ENCODE measurements around the gene GADD45G. TPM values are rescaled to one million over a fixed set of nuclear protein-coding genes. Genes with fewer than 3 reads are reported as not detected.
A peak's percentile ranks its signal among the peaks of the same experiment; 100 is the strongest.

The GADD45G gene
- polyA plus RNA-seq, 1 of the 3 experiments (the other 2 are of a cell fraction): 1.3 TPM

- no peak for TF ChIP-seq USF1 (IDR thresholded peaks at IDR 0.05; ENCODE audit: borderline replicate concordance, low read depth)
- TF ChIP-seq PBX3 (IDR thresholded peaks at IDR 0.05): no peak
- no peak; the same call in 1 of the 2 replicates for TF ChIP-seq GATA2 (CRISPR knock-in tag; IDR thresholded peaks at IDR 0.05)
- no peak for TF ChIP-seq FOSL2 (IDR thresholded peaks at IDR 0.05; ENCODE audit: borderline replicate concordance, low read depth)
- TF ChIP-seq NRF1 (IDR thresholded peaks at IDR 0.05; ENCODE audit: low read depth, low read length): no peak
- TF ChIP-seq NFIC (IDR thresholded peaks at IDR 0.05; ENCODE audit: borderline replicate concordance): no peak
- TF ChIP-seq USF2 (IDR thresholded peaks at IDR 0.05; ENCODE audit: borderline replicate concordance, low read depth, low read length): no peak
- no peak for TF ChIP-seq EZH2phosphoT487 (IDR thresholded peaks at IDR 0.05; ENCODE audit: borderline replicate concordance, low read depth)
Measured at GRCh38 chr9:89602978-89603766, 1.6 kb upstream of the GADD45G start (continued).

GRCh38 chr9:89603767-89604665 is 796 bp upstream of the GADD45G start:
- 1% methylated on average over 42 of the region's 64 CpGs for WGBS (ENCODE audit: low lambda C conversion rate)
- peaks cover 27% of the 10 kb centered on the region for H3F3A ChIP-seq (replicated peaks; ENCODE audit: insufficient read depth)
- CTCF ChIA-PET: interaction anchor here (0.6 to 17.1 kb wide), 109 partner anchors 8 to 1268 kb away, joined by 3 to 604 read pairs (median 4); no protein-coding TSS in a partner anchor

More at GRCh38 chr9:89603767-89604665, 796 bp upstream of the GADD45G start:
- no peaks in the 10 kb centered on the region for H3K9me3 ChIP-seq
- peak overlapping the region; percentile 47 to 61 for H3K4me3 ChIP-seq (ENCODE audit: low read depth in 2 of 2, low read length in 1 of 2)
- H3K4me2 ChIP-seq: peak overlapping the region; percentile 91
- H4K20me1 ChIP-seq (ENCODE audit: insufficient read depth): no peaks in the 10 kb centered on the region
- H3K27ac ChIP-seq (ENCODE audit: low read depth in 2 of 2, low read length in 1 of 2): peak overlapping the region in 1 of 2 experiments; percentile 93; a peak in 2 of 4 replicates
- POLR2A ChIA-PET: interaction anchor here (0.6 to 8.4 kb wide), 41 partner anchors 10 to 506 kb away, joined by 3 to 134 read pairs (median 4); no protein-coding TSS in a partner anchor
- H3K4me1 ChIP-seq (ENCODE audit: control insufficient read depth in 1 of 2, insufficient read depth in 2 of 2, low read depth in 1 of 2, low read length in 1 of 2): peaks cover 24 to 36% of the 10 kb centered on the region in 2 experiments
- TF ChIP-seq RAD21 (IDR thresholded peaks at IDR 0.05; ENCODE audit: low read length) (peak; percentile 75), RFX5 (IDR thresholded peaks at IDR 0.05; ENCODE audit: low read length) (peak; percentile 54; the same call in 1 of the 2 replicates), IRF3 (IDR thresholded peaks at IDR 0.05; ENCODE audit: low read depth, low read length) (no peak), CTCF (IDR thresholded peaks at IDR 0.05) (peak; percentile 44), MEF2A (IDR thresholded peaks at IDR 0.05; ENCODE audit: borderline replicate concordance, low read depth) (no peak), FOXJ3 (CRISPR knock-in tag; IDR thresholded peaks at IDR 0.05) (peak; percentile 62; the same call in 1 of the 2 replicates), RCOR1 (IDR thresholded peaks at IDR 0.05; ENCODE audit: low read length) (peak; percentile 39; the same call in 1 of the 2 replicates), SMC3 (IDR thresholded peaks at IDR 0.05; ENCODE audit: low read depth, low read length) (peak; percentile 66), CHD2 (IDR thresholded peaks at IDR 0.05; ENCODE audit: low read length, partially characterized antibody) (peak; percentile 95), EP300 (IDR thresholded peaks at IDR 0.05; ENCODE audit: borderline replicate concordance in 1 of 2, low read depth in 1 of 2, low read length in 1 of 2) (peak in 1 of 2 experiments; percentile 51; a peak in 1 of 4 replicates)
- H3K36me3 ChIP-seq (replicated peaks in 1 of 2; ENCODE audit: control insufficient read depth in 1 of 2, insufficient read depth in 2 of 2, low read length in 1 of 2): no peaks in the 10 kb centered on the region
- no peaks in the 10 kb centered on the region for H3K9me2 ChIP-seq
- peak; percentile 82 for DNase-seq
- H3K79me2 ChIP-seq (ENCODE audit: insufficient read depth): no peaks in the 10 kb centered on the region
- H3K9ac ChIP-seq: no peak overlapping the region
- H2AFZ ChIP-seq (ENCODE audit: low read depth): peak overlapping the region; percentile 46; the same call in 1 of the 2 replicates
- H3K27me3 ChIP-seq (ENCODE audit: insufficient read depth): peaks cover 17% of the 10 kb centered on the region; the same call in 1 of the 2 replicates
